Glomerular visceral epithelial cell (primary cell): ENCODE measurements around the gene STK35.

Experiments used
- DNase-seq: peaks from one replicate; pipeline ENCODE4 v3.0.0-alpha.2; 2016; ENCODE audit errors: extremely low spot score

STK35 gene

DNA sequence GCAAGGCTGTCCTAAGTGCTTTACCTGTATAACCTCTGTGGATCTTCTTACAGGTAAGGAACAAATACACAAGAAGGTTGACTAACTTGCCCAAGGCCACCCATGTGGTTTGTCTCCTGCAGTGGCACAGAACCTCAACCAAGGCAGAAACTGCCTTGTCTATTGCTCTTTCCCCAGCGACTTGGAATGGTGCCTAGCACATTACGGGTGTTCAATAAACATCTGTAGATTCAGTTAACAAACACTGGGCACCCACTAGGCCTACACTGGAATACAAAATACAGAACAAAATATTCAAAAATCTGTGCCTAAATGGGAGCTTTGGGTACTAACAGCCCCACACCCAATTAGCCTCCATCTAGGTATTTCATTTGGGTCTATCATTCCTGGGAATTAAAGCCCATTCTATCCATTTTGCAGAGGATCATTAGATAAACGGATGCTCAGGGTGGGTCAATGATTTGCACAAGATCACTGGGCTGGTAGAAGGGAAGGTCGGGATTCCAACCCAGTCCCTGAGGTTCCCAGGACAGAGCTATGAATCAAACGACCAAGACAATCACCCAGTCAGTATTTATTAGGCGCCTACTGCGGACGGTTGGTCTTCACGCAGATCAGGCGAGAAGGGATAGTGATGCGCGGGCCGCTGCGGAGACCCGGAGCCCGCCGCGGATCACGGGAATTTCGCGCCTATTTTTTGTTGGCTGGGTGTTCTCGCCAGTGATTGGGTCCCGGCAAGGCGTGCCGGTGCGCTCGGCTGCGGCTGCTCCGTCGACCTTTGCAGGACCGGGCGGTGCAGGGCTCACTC, at the start of gene STK35:
TSS of gene STK35 (plus strand) at position 771 of the 808 bp plus-strand sequence. CDS start 55 bp downstream, outside the sequence.
- no peak for DNase-seq

DNA sequence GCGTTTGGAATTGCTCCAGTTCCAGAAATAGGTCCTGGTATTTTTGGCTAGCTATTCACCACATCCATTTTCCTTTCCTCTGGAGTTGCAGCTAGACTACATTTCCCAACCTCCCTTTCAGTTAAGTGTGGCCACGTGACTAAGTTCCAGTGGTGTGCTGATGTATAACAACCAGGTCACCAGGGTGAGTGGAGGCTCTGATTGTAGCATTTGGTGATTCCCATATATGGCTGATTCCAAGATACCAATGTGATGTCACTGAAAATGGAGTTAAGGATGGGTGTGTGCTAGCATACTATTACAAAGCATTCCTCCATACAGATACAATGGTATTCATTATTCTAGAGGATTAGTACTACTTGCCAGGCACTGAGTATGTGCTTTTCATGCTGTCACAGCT, 49.7 kb upstream of the STK35 start:
- no peak for DNase-seq

DNA sequence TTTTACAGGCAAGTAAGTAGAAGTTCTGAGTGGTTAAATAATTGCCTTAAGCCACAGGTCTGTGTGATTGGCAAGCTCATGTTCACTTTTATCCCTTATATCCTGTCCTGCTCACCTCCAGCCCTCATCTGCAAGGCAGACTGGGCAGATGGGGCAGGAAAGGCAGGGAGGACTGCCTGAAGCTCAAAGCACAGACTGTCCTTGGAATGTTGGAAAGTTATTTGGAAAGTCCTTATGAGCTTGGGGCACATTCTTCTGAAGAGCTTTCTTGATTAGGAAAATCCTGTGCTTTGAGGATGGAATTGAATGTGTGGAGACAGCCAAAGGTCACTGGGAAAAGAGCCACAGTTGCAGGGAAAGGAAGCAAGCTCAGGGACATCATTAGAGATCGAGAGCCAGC, 48.9 kb upstream of the STK35 start:
- DNase-seq, result no peak

DNA sequence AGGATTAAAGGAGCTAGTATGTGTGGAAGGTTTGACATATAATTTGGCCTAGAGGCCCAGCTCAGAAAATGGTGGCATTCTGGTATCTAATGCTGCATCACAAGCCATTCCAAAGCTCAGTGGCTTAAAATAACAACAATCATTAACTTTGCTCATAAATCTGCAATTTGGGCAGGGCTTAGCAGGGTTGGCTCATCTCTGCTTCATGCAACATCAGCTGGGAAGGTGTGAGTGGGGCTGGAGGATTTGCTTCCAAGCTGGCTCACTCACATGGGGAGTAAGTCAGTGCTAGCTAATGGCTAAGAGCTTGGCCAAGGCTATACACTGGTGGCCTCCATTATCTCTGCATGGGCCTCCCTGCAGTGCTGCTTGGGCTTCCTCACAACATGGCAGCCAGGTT, 48.0 kb upstream of the STK35 start:
- no peak for DNase-seq

DNA sequence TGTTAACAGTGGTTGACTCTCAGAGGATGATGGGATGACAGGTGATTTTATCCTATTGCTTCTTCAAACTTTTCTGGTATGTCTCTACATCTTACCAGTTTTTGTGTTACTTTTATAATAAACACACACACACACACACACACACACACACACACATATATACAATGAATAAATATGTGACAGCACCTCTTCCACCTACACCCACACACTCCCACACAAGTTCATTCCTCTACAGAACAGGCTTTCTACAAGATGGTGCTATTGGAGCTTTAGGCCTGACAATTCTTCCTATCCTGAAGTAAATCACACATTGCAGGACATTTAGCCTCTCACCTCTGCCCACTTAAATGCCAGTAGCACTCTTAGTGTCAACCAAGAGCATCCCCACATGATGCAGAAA, 46.7 kb upstream of the STK35 start:
- no peak for DNase-seq

DNA sequence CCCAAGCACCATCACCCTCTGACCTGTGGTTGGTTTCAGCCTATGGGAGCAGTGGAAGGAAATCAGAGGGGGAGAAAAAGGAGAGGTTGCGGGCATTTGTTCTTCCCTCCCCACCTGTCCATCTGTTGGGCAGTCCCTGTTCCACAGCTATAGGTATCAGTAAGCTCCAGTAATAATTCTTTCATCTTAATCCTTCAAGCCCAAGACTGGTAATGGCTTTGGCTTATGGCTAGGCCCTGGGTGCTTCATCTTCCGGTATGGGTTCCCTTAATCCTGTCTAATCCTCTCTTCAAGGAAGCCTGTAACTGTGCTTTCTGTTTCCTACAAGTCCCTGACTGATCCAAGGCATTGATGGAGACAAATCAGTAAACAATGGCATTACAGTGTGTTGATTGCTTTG, 42.2 kb upstream of the STK35 start:
- DNase-seq, result no peak

DNA sequence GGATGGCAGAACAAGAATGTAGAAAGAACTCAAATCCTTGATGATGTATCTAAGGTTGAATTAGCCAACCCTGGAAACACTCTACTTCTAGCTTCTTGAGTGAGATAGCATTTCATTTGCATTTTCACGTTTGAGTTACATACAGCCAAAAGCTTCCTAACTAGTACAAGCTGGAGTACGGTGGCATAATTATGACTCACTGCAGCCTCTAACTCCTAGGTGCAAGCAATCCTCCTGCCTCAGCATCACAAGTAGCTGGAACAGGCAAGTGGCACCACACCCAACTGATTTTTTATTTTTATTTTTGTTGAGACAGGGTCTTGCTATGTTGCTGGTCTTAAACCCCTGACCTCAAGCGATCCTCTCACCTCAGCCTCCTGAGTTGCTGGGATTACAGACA, 36.5 kb upstream of the STK35 start:
- no peak for DNase-seq

DNA sequence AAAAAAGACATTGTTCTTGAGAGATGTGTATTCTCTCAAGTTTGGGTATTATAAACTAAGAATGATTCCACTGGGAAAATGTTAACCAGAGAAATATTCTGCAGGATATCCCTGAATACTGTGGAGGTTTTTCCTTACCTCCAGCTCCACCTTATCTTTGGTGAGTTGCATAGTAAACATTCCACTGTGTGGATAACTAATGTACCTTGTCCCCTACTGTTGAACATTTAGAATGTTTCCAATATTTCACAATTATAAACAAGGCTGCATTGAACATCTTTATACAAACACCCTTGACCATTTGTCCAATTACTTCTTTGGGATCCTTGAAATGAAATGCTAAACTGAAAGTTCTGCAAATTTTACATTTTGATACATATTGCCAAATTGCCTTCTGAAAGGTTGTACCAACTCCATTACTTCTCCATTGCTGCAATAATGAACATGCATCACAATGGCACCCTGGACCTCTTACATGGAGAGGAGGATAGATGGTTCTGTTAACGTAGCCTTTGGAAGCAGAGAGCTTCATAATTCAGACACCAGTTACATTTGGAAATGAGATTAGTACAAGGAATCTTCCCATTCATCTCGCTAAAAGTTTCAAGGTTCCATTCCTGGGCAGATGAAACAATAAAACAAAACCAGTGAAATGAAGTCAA, 35.0 kb upstream of the STK35 start:
- no peak for DNase-seq

DNA sequence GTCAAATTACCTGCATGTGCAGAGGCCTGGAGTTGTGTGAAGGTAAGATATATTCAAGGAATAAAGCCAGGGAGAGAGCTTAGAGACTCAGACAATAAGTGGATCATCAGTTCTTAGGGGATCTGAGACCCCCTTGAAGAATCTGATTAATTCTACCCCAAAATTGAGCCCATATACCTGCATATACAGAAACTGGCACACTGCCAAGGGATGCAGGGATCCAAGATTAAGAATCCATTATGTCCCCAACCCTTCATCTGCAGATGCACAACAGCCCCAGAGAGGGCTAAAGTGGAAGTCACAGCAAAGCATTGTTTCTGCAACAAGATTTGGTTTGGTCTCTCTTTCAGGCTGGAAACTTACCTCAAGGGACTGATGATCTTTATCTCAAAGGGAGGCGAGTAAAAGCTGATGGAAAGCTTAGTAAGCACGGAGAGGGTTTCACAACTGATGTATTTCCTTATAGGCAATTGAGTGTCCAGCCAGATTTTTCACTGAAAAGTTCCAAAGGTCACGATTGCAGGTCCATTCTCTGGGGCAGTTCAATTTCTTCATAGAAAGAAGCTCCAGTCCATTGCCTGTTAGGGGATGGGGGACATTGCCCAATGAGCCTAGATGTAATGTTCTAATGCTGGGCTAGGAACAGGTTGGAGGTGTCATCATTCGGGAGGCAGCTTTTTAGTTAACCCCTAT, 20.9 kb upstream of the STK35 start:
- no peak for DNase-seq

DNA sequence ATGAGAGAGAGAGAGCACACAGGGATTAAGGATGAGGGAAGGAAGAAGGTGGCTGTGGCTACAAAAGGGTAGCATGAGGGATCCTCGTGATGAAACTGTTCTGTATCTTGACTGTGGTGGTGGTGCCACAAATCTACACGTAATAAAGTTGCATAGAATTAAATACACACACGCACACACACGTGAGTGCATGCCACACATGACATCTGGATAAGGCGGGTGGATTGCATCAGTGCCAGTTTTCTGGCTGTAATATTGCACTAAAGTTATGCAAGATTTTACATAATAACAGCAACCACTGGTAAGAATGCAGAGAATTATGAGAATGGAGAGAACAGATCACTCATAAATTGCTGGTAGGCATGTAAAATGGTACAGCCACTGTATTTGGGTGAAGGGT, 16.9 kb upstream of the STK35 start:
- DNase-seq, result no peak

DNA sequence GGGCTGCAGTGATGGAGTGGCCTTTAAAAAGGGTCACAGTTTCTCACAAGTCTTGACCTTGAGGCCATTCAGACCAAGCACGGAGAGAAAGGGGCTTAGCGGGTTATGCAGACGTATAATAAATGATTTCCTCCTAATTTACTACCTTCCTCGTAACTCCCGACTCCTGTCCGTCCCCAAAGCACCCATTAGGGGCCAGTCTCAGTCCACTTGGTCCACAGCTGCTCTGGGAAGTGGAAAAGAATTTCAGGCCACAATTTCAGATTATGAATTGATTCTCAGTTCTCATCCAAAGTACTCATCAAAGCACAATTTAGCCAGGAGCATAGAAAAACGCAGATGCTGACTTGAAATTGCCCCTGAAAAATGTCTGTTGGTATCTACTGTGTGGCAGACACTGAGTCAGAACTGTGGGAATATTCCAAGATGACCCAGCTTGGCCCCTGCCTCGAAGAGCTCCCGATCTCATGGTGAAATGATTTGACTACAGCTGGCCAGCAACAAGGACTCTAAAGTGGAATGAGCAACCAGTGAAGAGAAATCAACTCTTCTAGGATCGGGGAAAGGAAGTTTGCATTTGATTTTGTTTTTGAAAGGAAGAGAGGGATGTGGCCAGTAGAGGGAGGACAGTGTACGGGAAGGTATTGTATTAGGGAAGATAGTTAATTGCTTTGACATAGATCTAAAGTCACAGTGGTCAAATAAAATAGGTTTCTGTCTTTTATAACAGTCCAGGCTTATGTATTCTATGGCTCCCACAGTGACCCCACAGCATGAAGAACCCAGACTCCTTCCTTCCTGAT, 15.2 kb upstream of the STK35 start:
- DNase-seq, result no peak

DNA sequence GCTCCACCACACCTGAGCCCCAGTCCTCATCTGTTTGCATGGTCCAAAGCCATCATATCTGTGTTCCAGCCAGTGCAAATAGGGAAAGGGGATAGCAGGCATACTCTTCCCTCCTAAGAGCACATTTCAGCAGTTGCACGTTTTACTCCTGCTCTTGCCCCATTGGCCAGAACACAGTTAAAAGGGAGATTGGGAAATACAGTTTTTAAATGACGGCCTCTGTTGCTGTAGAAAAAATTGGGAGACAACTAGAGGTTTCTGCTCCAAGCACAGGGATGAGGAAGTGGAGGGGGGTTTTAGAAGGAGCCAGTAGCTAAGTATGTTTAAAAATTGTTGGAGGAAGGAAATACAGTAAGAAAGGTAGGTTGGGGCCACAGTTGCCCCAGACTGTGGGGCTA, 14.6 kb upstream of the STK35 start:
- no peak for DNase-seq

DNA sequence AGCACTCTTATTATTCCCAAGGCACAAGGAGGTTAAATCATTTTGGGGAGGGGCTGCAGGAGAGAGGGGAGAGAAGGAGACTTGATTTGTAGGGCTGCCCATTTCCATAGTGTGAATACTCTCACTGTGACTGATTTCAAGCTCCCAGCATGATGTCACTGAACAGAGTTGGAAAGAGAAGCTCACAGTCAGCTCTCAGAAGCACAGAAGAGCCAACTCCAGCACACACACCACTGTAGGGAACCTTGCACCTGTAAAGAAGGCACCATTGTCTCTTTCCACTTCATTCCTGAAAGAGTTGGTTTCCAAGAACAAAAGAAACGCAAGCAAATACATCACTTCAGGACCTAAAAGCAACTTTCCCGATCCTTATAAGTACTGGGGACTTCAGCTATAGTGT, 12.7 kb upstream of the STK35 start:
- DNase-seq, result no peak

DNA sequence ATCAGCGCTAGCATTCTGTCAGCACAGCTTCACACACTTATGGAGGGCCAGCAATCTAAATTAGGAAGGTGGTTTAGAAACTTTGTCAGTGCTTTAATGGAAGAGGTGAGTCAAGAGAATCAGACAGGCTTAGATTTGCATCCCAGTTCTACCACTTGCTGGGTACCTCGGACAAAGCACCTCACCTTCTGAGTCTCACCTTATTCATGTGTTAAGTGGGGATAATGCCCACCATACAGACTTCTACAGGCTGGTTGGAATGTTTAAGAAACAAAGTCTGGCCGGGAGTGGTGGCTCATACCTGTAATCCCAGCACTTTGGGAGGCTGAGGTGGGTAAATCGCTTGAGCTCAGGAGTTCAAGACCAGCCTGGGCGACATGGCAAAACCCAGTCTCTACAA, 12.2 kb upstream of the STK35 start:
- DNase-seq, result no peak

DNA sequence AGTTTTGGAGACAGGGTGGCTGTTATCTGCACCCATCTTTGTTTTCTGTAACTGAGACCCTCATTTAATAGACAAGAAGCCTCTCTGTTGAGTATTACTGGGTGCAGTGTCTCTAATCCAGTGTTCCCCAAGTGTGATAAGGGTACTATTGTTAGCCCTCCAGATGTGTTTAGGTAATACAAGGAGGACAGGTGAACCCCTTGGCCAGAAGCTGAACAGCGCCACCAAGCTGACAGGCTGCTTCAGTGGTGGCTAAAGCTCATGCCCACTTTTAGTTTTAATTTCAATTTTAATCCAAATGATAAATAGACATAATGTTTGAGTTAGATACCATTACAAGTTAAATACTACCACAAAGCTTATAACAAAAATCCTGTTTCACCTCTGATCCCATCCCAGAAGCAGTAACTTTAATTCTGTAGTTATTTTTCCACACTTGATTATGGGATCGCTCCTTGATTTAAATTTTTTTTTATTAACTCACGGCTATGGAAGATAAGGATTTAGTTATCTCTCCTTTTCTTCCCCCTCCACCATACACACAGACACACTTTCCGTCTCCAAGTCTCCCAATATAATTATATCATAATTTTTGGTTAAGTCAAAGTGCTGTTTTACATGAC, 8.4 kb upstream of the STK35 start:
- DNase-seq, result no peak

DNA sequence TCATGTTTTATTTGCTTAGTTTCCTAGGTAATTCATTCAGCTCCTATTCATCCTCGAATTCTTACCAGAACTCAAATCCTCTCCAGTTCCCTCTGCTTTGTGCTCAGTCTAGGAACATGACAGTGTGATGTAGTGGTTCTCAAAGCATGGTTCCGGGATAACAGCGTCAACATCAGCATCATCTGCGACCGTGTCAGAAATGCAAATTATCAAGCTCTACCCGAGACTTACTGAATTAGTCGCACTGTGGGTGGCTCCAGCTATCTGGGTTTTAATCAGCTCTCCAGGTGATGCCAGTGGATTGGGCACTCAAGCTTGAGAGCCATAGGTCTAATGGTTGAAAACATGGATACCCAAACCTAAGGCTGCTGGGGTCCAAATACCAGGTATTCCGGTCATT, 7.7 kb upstream of the STK35 start:
- no peak for DNase-seq

DNA sequence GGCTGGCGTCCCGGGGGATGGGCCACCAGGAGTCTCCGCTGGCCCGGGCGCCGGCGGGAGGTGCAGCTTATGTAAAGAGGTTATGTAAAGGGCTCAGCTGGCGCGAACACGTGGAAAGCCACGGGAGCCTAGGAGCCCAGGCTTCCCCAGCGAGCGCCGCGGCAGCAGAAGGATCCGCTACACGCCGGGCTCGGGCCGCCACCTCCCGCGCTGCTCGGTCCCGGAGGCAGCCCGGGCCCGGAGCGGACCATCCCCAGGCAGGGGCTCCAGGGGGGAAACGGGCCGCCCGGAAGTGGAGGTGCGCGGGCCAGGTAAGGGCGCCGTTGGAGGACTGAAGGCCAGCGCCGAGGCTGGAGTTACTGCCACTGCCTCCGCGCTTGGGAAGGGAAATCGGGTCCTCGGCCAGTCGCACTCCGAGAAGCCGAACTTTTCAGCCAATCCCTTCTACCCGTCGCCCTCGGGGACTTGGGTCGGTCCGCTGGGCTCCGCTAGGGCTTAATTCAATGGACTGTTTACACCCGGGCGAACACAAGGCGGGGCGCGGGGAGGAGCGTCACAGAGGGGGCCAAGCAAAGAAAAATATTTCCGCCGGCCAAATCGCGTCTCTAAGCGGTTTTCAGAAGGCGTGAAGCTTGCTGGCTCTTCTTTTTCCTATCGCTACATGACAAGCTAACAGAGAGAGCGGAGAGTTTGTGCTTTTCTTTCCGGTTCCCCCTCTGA, 398 bp downstream of the STK35 start:
- DNase-seq, result peak; percentile 93

DNA sequence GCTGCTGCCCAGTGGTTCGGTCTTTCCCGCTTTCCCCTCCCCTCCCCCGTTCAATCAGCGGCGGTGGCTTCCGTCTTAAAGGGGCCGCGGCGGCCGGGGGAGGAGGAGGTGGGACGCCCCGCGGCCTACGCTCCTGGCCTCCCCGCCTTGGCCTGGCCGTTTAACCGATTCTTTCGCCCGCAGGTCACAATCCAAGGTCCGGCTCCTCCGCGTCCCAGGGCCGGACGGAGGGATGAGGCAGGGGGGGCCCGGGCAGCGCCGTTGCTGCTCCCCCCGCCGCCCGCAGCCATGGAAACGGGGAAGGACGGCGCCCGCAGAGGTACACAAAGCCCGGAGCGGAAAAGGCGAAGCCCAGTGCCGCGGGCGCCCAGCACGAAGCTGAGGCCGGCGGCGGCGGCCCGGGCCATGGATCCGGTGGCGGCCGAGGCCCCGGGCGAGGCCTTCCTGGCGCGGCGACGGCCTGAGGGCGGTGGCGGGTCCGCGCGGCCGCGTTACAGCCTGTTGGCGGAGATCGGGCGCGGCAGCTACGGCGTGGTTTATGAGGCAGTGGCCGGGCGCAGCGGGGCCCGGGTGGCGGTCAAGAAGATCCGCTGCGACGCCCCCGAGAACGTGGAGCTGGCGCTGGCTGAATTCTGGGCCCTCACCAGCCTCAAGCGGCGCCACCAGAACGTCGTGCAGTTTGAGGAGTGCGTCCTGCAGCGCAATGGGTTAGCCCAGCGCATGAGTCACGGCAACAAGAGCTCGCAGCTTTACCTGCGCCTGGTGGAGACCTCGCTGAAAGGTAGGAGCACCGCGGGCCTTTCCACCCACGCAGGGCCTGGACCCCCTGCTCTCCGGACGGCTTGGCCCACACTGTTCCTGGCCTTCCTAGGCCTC, 1.2 kb downstream of the STK35 start:
- peak; percentile 89 for DNase-seq

DNA sequence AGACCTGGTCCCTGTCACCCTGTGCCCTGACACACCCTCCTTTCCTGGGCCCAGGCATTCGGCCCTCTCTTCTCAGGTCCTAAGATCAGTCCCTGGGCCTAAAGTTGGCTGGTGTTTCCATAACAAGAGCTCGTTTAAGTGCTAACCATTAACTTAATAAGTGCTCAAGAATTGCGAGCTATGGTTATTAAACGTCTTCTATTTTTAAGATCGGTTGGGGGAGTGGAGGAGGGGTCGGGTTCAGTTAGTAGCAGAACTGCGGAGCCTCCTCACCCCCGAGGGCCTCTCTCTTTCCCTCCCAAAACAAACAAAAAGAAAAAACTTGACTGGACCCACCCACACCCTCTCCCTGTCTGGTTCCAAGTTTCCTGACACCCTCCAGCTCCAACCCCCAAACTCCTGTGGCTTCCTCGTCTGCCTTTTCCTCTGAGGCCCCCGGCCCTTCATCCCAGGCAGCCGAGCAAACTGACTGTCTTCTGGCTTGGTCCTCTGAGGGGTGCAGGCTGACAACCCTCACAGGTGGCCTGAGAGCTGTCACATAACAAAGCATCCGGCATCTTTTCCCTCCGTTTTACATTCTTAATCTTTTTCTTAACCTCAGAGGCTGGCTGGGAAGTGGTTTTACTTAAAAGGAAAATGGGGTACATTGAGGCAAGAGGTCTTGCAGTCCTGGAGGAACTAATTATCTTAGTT, 2.0 kb downstream of the STK35 start:
- no peak for DNase-seq
